NOMO-1 treated with dmso at 0.1 percent for 144 hours (cell line): ENCODE data around the gene ZNF532.

Experiments used
- DNase-seq: peaks from one replicate; lab custom pipeline; 2025; ENCODE audit not compliant: unreplicated experiment; lab: John Stamatoyannopoulos, UW

ZNF532 gene

GRCh38 chr18:58937071-58937886 is 72.6 kb downstream of the ZNF532 start:
- DNase-seq = peak; percentile 36

GRCh38 chr18:58937887-58938267 is 73.2 kb downstream of the ZNF532 start:
- no peak for DNase-seq

GRCh38 chr18:58941426-58942099 is 76.9 kb downstream of the ZNF532 start:
- DNase-seq = no peak

GRCh38 chr18:58943896-58944295 is 79.2 kb downstream of the ZNF532 start:
- no peak for DNase-seq

- no peak for DNase-seq
These were observed 82.6 kb downstream of the ZNF532 start for GRCh38 chr18:58947136-58947732.

GRCh38 chr18:58949031-58949430 is 84.4 kb downstream of the ZNF532 start:
- no peak for DNase-seq

- no peak for DNase-seq
These were observed 87.5 kb downstream of the ZNF532 start for GRCh38 chr18:58951986-58952702.

GRCh38 chr18:58952858-58953257 is 88.2 kb downstream of the ZNF532 start:
- DNase-seq = no peak

GRCh38 chr18:58953627-58954026 is 89.0 kb downstream of the ZNF532 start:
- DNase-seq = no peak

GRCh38 chr18:58955001-58955400 is 90.3 kb downstream of the ZNF532 start:
- DNase-seq = no peak

GRCh38 chr18:58955738-58956137 is 91.1 kb downstream of the ZNF532 start:
- DNase-seq = no peak

GRCh38 chr18:58958628-58959027 is 94.0 kb downstream of the ZNF532 start:
- no peak for DNase-seq

GRCh38 chr18:58960508-58960907 is 95.8 kb downstream of the ZNF532 start:
- DNase-seq = no peak

GRCh38 chr18:58960946-58961722 is 96.5 kb downstream of the ZNF532 start:
- no peak for DNase-seq

- DNase-seq = no peak
These were observed 97.7 kb downstream of the ZNF532 start for GRCh38 chr18:58962336-58962735.

- DNase-seq = no peak
These were observed 100.8 kb downstream of the ZNF532 start for GRCh38 chr18:58965291-58966004.

- no peak for DNase-seq
These were observed 101.5 kb downstream of the ZNF532 start for GRCh38 chr18:58966005-58966677.

GRCh38 chr18:58966704-58967103 is 102.0 kb downstream of the ZNF532 start:
- DNase-seq = no peak

- DNase-seq = no peak
These were observed 103.1 kb downstream of the ZNF532 start for GRCh38 chr18:58967751-58968254.
